ENCODE measurements around the gene FUS. TPM values are rescaled to one million over a fixed set of nuclear protein-coding genes. Genes with fewer than 3 reads are reported as not detected.

FUS gene
- total and polyA plus RNA-seq, 2 of the 8 experiments (the other 6 are each of a cell fraction or from before 2014, with no cell fraction given): 484 to 685 TPM

DNA sequence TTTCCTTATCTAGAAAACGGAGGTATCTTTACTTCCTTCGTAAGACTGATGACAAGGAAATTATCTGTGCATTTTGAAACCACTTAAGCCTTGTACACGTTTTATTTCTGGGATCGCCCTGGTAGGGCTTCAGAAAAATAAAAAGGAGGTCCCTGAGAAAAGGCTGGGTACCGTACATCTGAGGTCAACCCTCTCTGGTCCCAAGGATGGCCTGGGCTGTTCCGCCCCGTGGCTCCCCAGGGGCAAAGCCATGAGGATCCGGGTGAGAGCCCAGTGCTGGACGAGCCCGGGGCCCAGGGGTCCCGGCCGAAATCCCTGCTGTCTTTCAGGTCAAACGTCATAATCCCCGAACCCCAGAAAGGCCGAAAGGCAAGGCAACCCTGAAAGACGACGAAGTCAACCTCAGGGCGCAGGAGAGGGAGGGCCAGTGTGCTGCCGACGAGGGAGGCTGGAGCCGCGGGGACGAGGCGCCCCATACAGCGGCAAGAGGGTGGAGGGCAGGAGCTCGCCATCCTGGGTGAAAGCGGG lies 656 bp upstream of the FUS start (continued):
- no peak for TF ChIP-seq RFX5 (IDR thresholded peaks at IDR 0.05; ENCODE audit: borderline replicate concordance, low read depth, low read length)
